GM23338 (cell line): ENCODE measurements around the gene SEL1L3. TPM values are rescaled to one million over a fixed set of nuclear protein-coding genes. Genes with fewer than 3 reads are reported as not detected.

Experiments
- ATAC-seq: fragments of 200-7000 bp; cut with Tn5 transposase; 3 replicates; pipeline ENCODE4 v1.9.1; 2020
- DNase-seq: peaks from one replicate; pipeline ENCODE4 v3.0.0-alpha.2; 2015; ENCODE audit warnings: low spot score
- H2AFZ ChIP-seq: fragments of 200-600 bp; sonication (generic); 2 replicates; pipeline ENCODE4 v1.8.0; 2016; ENCODE audit warnings: antibody characterized with exemption, mild to moderate bottlenecking, moderate library complexity
- H3F3A ChIP-seq: fragments of 200-600 bp; sonication (generic); replicated peaks from 2 replicates; pipeline ENCODE4 v1.8.0; 2017; ENCODE audit warnings: antibody characterized with exemption, mixed run types, low read depth
- H3K27ac ChIP-seq: fragments of 200-600 bp; sonication (generic); 2 replicates; pipeline ENCODE4 v1.6.1; 2016; ENCODE audit warnings: low read depth
- H3K27me3 ChIP-seq: fragments of 200-600 bp; sonication (generic); 2 replicates; pipeline ENCODE4 v1.8.0; 2016; ENCODE audit warnings: mild to moderate bottlenecking, mixed run types, moderate library complexity; ENCODE audit not compliant: insufficient read depth
- H3K36me3 ChIP-seq: fragments of 200-600 bp; sonication (generic); 2 replicates; pipeline ENCODE4 v1.8.0; 2016; ENCODE audit warnings: mild to moderate bottlenecking; ENCODE audit not compliant: insufficient read depth
- H3K4me1 ChIP-seq: fragments of 200-600 bp; sonication (generic); 2 replicates; pipeline ENCODE4 v1.8.0; 2016; ENCODE audit warnings: mild to moderate bottlenecking, moderate library complexity; ENCODE audit not compliant: insufficient read depth
- H3K4me2 ChIP-seq: fragments of 200-600 bp; sonication (generic); 2 replicates; pipeline ENCODE4 v1.7.1; 2017; ENCODE audit warnings: mixed run types
- H3K4me3 ChIP-seq: fragments of 200-600 bp; sonication (generic); 2 replicates; pipeline ENCODE4 v1.6.1; 2016; ENCODE audit warnings: mixed run types
- H3K79me2 ChIP-seq: fragments of 200-600 bp; sonication (generic); replicated peaks from 2 replicates; pipeline ENCODE4 v1.8.0; 2017; ENCODE audit warnings: mild to moderate bottlenecking; ENCODE audit not compliant: insufficient read depth
- H3K9me2 ChIP-seq: fragments of 200-600 bp; sonication (generic); 2 replicates; pipeline ENCODE4 v1.8.0; 2017; ENCODE audit not compliant: insufficient read depth
- H4K20me1 ChIP-seq: fragments of 200-600 bp; sonication (generic); replicated peaks from 2 replicates; pipeline ENCODE4 v1.8.0; 2017; ENCODE audit warnings: mild to moderate bottlenecking; ENCODE audit not compliant: insufficient read depth
- H3K27ac Mint-ChIP-seq: 2 replicates; pipeline ENCODE4 v1.8.0; 2020; ENCODE audit warnings: inconsistent platforms, mild to moderate bottlenecking, moderate library complexity, mixed read lengths
- H3K27me3 Mint-ChIP-seq: 3 replicates; pipeline ENCODE4 v1.8.0; 2022; ENCODE audit warnings: low read depth, mild to moderate bottlenecking, moderate library complexity, mixed read lengths, inconsistent platforms; ENCODE audit not compliant: insufficient read depth, poor library complexity
- H3K36me3 Mint-ChIP-seq: 3 replicates; pipeline ENCODE4 v1.8.0; 2021; ENCODE audit warnings: low read depth, mild to moderate bottlenecking, inconsistent platforms, moderate library complexity, mixed read lengths
- H3K4me1 Mint-ChIP-seq: 3 replicates; pipeline ENCODE4 v1.8.0; 2020; ENCODE audit warnings: mild to moderate bottlenecking, inconsistent platforms, mixed read lengths
- H3K4me3 Mint-ChIP-seq: 3 replicates; pipeline ENCODE4 v1.8.0; 2021; ENCODE audit warnings: moderate library complexity, mild to moderate bottlenecking, inconsistent platforms, mixed read lengths
- H3K9me3 Mint-ChIP-seq: 3 replicates; pipeline ENCODE4 v1.8.0; 2020; ENCODE audit warnings: moderate library complexity, mild to moderate bottlenecking, inconsistent platforms, mixed read lengths
- CREB1 ChIP-seq: fragments of 250-450 bp; sonication (Bioruptor Pico); IDR thresholded peaks from 2 replicates; pipeline ENCODE4 v1.5.0; 2020; ENCODE audit warnings: low read depth, mild to moderate bottlenecking, moderate library complexity
- EZH2 ChIP-seq: fragments of 200-600 bp; sonication (generic); IDR thresholded peaks from one replicate; pipeline ENCODE4 v1.8.0; 2017; ENCODE audit warnings: antibody characterized with exemption, mild to moderate bottlenecking, low read depth; ENCODE audit not compliant: unreplicated experiment
- EZH2phosphoT487 ChIP-seq: fragments of 200-600 bp; sonication (generic); IDR thresholded peaks from one replicate; pipeline ENCODE4 v1.8.1; 2018; ENCODE audit warnings: antibody characterized with exemption; ENCODE audit not compliant: unreplicated experiment
- JUNB ChIP-seq: IDR thresholded peaks from one replicate; pipeline ENCODE4 v1.6.1; 2016; ENCODE audit warnings: antibody characterized with exemption; ENCODE audit not compliant: unreplicated experiment
- NANOG ChIP-seq: IDR thresholded peaks from 2 replicates; pipeline ENCODE4 v1.6.1; 2016; ENCODE audit warnings: antibody characterized with exemption, borderline replicate concordance
- POLR2AphosphoS5 ChIP-seq: IDR thresholded peaks from 2 replicates; pipeline ENCODE4 v1.6.1; 2016; ENCODE audit warnings: antibody characterized with exemption, low read depth
- STAT1 ChIP-seq: IDR thresholded peaks from one replicate; pipeline ENCODE4 v1.6.1; 2016; ENCODE audit warnings: antibody characterized with exemption; ENCODE audit not compliant: unreplicated experiment
- ZNF114 ChIP-seq: fragments of 250-450 bp; sonication (Bioruptor Pico); IDR thresholded peaks from 2 replicates; pipeline ENCODE4 v1.5.0; 2020; ENCODE audit warnings: mild to moderate bottlenecking, moderate library complexity
- ZNF331 ChIP-seq: fragments of 250-450 bp; sonication (Bioruptor Pico); IDR thresholded peaks from 2 replicates; pipeline ENCODE4 v1.5.0; 2020; ENCODE audit warnings: low read depth, mild to moderate bottlenecking, moderate library complexity
- ZNF462 ChIP-seq: fragments of 250-450 bp; sonication (Bioruptor Pico); IDR thresholded peaks from 2 replicates; pipeline ENCODE4 v1.5.0; 2020; ENCODE audit warnings: mild to moderate bottlenecking, moderate library complexity
- polyA plus RNA-seq: library from polyadenylated mRNA; unstranded; fragments of >200 nt; fragmentation: Nextera tagmentation; extraction: Ambion mirVana; gene quantifications from 2 replicates; pipeline ENCODE4 v1.2.1, GENCODE V29; 2016
- total RNA-seq: library from RNA; depleted of rRNA; stranded (reverse); fragments of >200 nt; shearing (Covaris generic); gene quantifications from 2 replicates; pipeline ENCODE4 v1.2.3, GENCODE V29; 2014
- TF ChIP-seq, protein P1 (sequence below): IDR thresholded peaks from 2 replicates; pipeline ENCODE4 v1.6.1; 2016; ENCODE audit warnings: antibody characterized with exemption
- TF ChIP-seq, protein P2 (sequence below): IDR thresholded peaks from one replicate; pipeline ENCODE4 v1.6.1; 2018; ENCODE audit warnings: antibody characterized with exemption; ENCODE audit not compliant: unreplicated experiment
- TF ChIP-seq, protein P3 (sequence below), 2 experiments: fragments of 200-600 bp in 1 of 2; sonication (generic) in 1 of 2; conservative IDR thresholded peaks; 2 replicates each; pipeline versions ENCODE4 v1.5.1 to v1.6.1; 2016 to 2017; ENCODE audit warnings: antibody characterized with exemption in 2 of 2, low read depth in 2 of 2, mild to moderate bottlenecking in 2 of 2, moderate library complexity in 1 of 2

SEL1L3 gene
- total and polyA plus RNA-seq, 2 experiments from 2014 or later = 17.1 to 61.7 TPM

GRCh38 chr4:25773358-25773757, 89.4 kb downstream of the SEL1L3 start:
- no peak overlapping the region for H3K4me2 ChIP-seq
- no peaks in the 10 kb centered on the region for H3K79me2 ChIP-seq
- 0 out of 2 replicates have a peak, but pooled peaks cover 5% of the 10 kb centered on the region for H3K4me1 ChIP-seq
- H4K20me1 ChIP-seq = no peaks in the 10 kb centered on the region
- ATAC-seq (peak; percentile 52), DNase-seq (no peak)
- H3F3A ChIP-seq = no peaks in the 10 kb centered on the region
- H3K36me3 Mint-ChIP-seq = peaks cover 38% of the 10 kb centered on the region
- no peak overlapping the region for H2AFZ ChIP-seq
- no peak overlapping the region for H3K4me3 ChIP-seq
- H3K27me3 Mint-ChIP-seq = peaks cover 1% of the 10 kb centered on the region
- H3K36me3 ChIP-seq = peaks cover 5% of the 10 kb centered on the region
- H3K27ac ChIP-seq = no peak overlapping the region
- no peak overlapping the region for H3K27ac Mint-ChIP-seq
- H3K4me3 Mint-ChIP-seq = no peak overlapping the region
- H3K9me2 ChIP-seq = no peaks in the 10 kb centered on the region
- no peaks in the 10 kb centered on the region for H3K27me3 ChIP-seq
- H3K4me1 Mint-ChIP-seq = peaks cover 11% of the 10 kb centered on the region
- TF ChIP-seq, protein P1, sequence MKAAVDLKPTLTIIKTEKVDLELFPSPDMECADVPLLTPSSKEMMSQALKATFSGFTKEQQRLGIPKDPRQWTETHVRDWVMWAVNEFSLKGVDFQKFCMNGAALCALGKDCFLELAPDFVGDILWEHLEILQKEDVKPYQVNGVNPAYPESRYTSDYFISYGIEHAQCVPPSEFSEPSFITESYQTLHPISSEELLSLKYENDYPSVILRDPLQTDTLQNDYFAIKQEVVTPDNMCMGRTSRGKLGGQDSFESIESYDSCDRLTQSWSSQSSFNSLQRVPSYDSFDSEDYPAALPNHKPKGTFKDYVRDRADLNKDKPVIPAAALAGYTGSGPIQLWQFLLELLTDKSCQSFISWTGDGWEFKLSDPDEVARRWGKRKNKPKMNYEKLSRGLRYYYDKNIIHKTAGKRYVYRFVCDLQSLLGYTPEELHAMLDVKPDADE = no peak
- TF ChIP-seq EZH2phosphoT487 = no peak
- TF ChIP-seq CREB1 (CRISPR knock-in tag) = no peak
- TF ChIP-seq, protein P2, sequence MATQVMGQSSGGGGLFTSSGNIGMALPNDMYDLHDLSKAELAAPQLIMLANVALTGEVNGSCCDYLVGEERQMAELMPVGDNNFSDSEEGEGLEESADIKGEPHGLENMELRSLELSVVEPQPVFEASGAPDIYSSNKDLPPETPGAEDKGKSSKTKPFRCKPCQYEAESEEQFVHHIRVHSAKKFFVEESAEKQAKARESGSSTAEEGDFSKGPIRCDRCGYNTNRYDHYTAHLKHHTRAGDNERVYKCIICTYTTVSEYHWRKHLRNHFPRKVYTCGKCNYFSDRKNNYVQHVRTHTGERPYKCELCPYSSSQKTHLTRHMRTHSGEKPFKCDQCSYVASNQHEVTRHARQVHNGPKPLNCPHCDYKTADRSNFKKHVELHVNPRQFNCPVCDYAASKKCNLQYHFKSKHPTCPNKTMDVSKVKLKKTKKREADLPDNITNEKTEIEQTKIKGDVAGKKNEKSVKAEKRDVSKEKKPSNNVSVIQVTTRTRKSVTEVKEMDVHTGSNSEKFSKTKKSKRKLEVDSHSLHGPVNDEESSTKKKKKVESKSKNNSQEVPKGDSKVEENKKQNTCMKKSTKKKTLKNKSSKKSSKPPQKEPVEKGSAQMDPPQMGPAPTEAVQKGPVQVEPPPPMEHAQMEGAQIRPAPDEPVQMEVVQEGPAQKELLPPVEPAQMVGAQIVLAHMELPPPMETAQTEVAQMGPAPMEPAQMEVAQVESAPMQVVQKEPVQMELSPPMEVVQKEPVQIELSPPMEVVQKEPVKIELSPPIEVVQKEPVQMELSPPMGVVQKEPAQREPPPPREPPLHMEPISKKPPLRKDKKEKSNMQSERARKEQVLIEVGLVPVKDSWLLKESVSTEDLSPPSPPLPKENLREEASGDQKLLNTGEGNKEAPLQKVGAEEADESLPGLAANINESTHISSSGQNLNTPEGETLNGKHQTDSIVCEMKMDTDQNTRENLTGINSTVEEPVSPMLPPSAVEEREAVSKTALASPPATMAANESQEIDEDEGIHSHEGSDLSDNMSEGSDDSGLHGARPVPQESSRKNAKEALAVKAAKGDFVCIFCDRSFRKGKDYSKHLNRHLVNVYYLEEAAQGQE = no peak
- no peak for TF ChIP-seq ZNF114 (CRISPR knock-in tag)
- TF ChIP-seq ZNF462 (CRISPR knock-in tag) = no peak
- no peak for TF ChIP-seq STAT1
- TF ChIP-seq POLR2AphosphoS5 = no peak
- TF ChIP-seq NANOG = no peak
- no peak for TF ChIP-seq EZH2
- no peak for TF ChIP-seq ZNF331 (CRISPR knock-in tag)
- TF ChIP-seq, protein P3, sequence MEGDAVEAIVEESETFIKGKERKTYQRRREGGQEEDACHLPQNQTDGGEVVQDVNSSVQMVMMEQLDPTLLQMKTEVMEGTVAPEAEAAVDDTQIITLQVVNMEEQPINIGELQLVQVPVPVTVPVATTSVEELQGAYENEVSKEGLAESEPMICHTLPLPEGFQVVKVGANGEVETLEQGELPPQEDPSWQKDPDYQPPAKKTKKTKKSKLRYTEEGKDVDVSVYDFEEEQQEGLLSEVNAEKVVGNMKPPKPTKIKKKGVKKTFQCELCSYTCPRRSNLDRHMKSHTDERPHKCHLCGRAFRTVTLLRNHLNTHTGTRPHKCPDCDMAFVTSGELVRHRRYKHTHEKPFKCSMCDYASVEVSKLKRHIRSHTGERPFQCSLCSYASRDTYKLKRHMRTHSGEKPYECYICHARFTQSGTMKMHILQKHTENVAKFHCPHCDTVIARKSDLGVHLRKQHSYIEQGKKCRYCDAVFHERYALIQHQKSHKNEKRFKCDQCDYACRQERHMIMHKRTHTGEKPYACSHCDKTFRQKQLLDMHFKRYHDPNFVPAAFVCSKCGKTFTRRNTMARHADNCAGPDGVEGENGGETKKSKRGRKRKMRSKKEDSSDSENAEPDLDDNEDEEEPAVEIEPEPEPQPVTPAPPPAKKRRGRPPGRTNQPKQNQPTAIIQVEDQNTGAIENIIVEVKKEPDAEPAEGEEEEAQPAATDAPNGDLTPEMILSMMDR (conservative IDR thresholded peaks at IDR 0.05; ENCODE audit: low read depth in 2 of 2) = no peak
- TF ChIP-seq JUNB = no peak
- no peaks in the 10 kb centered on the region for H3K9me3 Mint-ChIP-seq
